Cardiac muscle cell (in vitro differentiated cells and primary cell): ENCODE results near the gene KRTAP15-1. TPM values are rescaled to one million over a fixed set of nuclear protein-coding genes. Genes with fewer than 3 reads are reported as not detected.

ENCODE experiments used
- DNase-seq, 2 donors: peaks; one replicate each; pipeline versions ENCODE4 v3.0.0 to v3.0.0-alpha.2; 2010 to 2017; ENCODE audit warnings: low read depth in 1 of 2, low spot score in 1 of 2
- H3K27ac ChIP-seq: fragments of 200-600 bp; sonication (generic); 2 replicates; pipeline ENCODE4 v1.5.1; 2016
- H3K27me3 ChIP-seq: fragments of 200-600 bp; sonication (generic); 2 replicates; pipeline ENCODE4 v1.6.0; 2016; ENCODE audit warnings: control low read depth
- H3K36me3 ChIP-seq: fragments of 200-600 bp; sonication (generic); 2 replicates; pipeline ENCODE4 v1.5.1; 2016; ENCODE audit warnings: control low read depth
- H3K4me1 ChIP-seq: fragments of 200-600 bp; sonication (generic); 2 replicates; pipeline ENCODE4 v1.8.1; 2017; ENCODE audit warnings: low read depth, mild to moderate bottlenecking, mixed run types
- H3K4me3 ChIP-seq: fragments of 200-600 bp; sonication (generic); 2 replicates; pipeline ENCODE4 v1.5.1; 2016; ENCODE audit warnings: mild to moderate bottlenecking
- H3K9me3 ChIP-seq: fragments of 200-600 bp; sonication (generic); 2 replicates; pipeline ENCODE4 v1.5.1; 2017; ENCODE audit warnings: low read depth, mild to moderate bottlenecking, control low read depth
- polyA plus RNA-seq: library from polyadenylated mRNA; unstranded; fragments of >200 nt; fragmentation: Nextera tagmentation; extraction: Ambion mirVana; gene quantifications from 2 replicates; pipeline ENCODE4 v1.2.1, GENCODE V29; 2016
- total RNA-seq: library from RNA; depleted of rRNA; stranded (reverse); fragments of >200 nt; gene quantifications from 2 replicates; pipeline ENCODE4 v1.2.3, GENCODE V29; 2016
- TF ChIP-seq, protein P1 (sequence below): IDR thresholded peaks from 2 replicates; pipeline ENCODE4 v1.5.1; 2012; ENCODE audit warnings: low read depth, mild to moderate bottlenecking, low read length

The KRTAP15-1 gene, protein sequence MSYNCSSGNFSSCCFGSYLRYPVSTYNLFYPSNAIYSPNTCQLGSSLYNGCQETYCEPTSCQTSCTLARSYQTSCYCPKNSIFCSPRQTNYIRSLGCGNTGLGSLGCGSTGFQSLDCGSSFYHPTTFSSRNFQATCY
- total RNA-seq (not detected in 2 replicates), polyA plus RNA-seq (not detected in 2 replicates)

DNA sequence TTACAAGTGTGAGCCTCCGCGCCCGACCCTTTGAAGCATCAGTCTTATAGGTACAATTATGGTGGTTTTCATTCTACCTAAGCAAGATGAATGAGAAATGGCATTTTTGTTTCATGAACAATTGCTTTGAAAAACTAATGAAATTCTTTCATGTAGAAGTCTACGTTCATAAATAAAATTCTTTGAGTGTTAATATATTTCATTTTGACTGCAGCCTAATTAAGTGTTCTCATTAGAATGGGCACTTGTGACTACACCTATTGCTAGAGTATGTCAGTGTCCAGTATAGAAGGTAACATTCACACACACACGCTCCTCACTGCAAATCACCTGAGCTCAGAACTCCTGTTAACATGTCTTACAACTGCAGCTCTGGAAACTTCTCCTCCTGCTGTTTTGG is at the start of gene KRTAP15-1:
TSS of gene KRTAP15-1 (plus strand) at position 301 of the 400 bp plus-strand sequence. CDS start at position 354, 53 bp downstream.
- no peak within 1 kb of the TSS for H3K27ac ChIP-seq
- no peak for DNase-seq
- H3K4me3 ChIP-seq, result no peak within 1 kb of the TSS
- no peaks in the 10 kb centered on the region for H3K4me1 ChIP-seq
- TF ChIP-seq, protein P1, sequence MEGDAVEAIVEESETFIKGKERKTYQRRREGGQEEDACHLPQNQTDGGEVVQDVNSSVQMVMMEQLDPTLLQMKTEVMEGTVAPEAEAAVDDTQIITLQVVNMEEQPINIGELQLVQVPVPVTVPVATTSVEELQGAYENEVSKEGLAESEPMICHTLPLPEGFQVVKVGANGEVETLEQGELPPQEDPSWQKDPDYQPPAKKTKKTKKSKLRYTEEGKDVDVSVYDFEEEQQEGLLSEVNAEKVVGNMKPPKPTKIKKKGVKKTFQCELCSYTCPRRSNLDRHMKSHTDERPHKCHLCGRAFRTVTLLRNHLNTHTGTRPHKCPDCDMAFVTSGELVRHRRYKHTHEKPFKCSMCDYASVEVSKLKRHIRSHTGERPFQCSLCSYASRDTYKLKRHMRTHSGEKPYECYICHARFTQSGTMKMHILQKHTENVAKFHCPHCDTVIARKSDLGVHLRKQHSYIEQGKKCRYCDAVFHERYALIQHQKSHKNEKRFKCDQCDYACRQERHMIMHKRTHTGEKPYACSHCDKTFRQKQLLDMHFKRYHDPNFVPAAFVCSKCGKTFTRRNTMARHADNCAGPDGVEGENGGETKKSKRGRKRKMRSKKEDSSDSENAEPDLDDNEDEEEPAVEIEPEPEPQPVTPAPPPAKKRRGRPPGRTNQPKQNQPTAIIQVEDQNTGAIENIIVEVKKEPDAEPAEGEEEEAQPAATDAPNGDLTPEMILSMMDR, result no peak
- H3K9me3 ChIP-seq, result no peaks in the 10 kb centered on the region
- no peaks in the 10 kb centered on the region for H3K27me3 ChIP-seq
- H3K36me3 ChIP-seq, result no peaks in the 10 kb centered on the region

DNA sequence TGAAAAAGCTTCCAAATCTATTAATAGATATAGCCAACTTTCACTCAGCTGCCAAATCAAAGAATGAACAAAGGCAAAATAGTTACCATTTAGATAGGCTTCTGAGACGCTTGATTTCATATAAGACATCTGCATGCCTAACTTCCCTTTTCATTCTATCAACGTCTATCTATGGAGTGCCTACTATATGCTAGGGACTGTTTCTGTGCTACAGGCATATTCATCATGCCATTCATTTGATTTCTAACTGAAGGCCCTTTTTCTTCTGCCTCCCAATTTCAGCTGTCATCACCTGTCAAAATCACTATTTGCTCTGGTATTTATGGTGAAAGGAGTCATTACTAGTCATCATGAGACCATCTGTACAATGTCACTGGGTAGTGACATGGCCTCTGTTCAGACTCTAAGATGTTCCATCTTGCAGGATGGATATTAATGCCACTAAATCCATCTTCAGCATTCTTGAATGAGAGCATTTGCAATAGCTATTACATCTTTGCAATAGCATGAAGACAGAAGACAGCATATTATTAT is 48.5 kb upstream of the KRTAP15-1 start:
- no peaks in the 10 kb centered on the region for H3K4me1 ChIP-seq
- TF ChIP-seq, protein P1, result no peak
- peak in 1 of 2 donors; percentile 5 for DNase-seq
- H3K27me3 ChIP-seq, result no peaks in the 10 kb centered on the region
- H3K4me3 ChIP-seq, result no peak overlapping the region
- no peak overlapping the region for H3K27ac ChIP-seq
- no peaks in the 10 kb centered on the region for H3K9me3 ChIP-seq
- H3K36me3 ChIP-seq, result no peaks in the 10 kb centered on the region

DNA sequence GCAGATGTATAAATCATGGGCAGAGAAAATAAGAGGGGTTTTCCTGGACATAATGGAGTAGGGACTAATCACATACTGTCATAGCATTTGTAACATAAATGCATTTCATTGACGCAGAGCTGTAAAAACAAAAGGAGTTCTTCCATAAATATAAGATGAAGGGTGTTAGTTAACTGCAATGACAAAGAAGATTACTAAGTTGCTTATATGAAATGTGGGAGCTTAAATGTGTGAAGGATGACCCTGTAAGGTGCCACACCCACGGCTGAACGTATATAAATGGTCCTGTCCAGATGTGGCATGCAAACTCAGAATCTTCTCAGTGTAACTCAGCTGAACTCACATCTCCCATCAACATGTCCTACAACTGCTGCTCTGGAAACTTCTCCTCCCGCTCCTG is 44.3 kb upstream of the KRTAP15-1 start, which contains the start of gene KRTAP13-1:
TSS of gene KRTAP13-1 (plus strand) at position 301 of the 400 bp plus-strand sequence. CDS start at position 357, 56 bp downstream.
- no peaks in the 10 kb centered on the region for H3K36me3 ChIP-seq
- H3K27ac ChIP-seq, result no peak within 1 kb of the TSS
- TF ChIP-seq, protein P1, result no peak
- no peaks in the 10 kb centered on the region for H3K9me3 ChIP-seq
- no peak for DNase-seq
- H3K4me1 ChIP-seq, result no peaks in the 10 kb centered on the region
- H3K4me3 ChIP-seq, result no peak within 1 kb of the TSS
- H3K27me3 ChIP-seq, result no peaks in the 10 kb centered on the region

DNA sequence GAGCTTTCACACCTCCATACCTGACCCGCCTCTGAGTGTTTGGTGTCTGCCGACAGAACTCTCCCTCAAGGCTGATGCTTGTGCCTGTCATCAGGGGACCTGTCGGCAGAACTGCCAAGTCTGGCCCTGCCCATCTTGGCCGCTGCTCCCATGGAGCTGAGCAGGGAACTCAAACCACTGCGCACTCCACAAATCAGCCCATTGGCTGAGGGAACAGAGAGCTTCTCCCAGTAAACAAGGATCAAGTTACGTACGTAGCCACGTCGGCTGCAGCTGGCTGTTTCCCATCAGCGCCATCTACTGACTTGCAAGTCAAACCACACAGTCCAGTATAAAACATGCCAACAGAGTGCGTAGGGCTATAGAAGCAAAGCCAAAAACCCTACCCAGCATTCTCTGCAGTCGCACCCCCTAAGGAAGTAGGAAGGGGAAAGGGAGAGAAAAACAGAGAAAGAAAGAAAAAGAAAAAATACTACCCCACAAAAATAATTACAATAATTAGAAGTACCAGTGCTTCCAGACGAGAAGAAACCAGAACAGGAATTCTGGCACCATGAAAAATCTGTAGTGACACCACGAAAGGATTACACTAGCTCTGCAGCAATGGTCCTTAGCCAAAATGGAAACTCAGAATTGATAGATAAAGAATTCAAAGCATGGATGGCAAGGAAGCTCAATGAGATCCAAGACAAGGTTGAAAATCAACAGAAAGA is 31.1 kb upstream of the KRTAP15-1 start:
- no peak overlapping the region for H3K27ac ChIP-seq

DNA sequence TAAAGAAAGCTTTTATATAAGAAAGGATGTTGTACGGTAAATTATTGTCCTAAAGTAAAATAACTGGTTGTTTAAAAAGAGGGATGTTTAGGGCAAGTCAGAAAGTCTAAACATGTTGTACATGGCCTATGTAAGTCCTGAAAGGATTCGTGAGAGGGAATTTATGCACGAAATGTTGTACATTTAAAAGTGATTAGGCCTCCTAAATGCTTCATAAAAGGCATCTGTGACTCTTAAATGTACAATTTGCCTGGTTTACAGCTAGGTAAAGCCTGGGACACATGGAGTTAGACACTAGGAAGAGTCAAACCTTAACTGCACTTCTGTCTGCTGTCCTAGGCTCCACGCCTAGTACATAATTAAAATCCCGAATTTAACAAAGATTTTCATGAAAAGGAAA is 24.1 kb upstream of the KRTAP15-1 start:
- no peak for DNase-seq
- Histone ChIP-seq H3K9me3 (no peaks in the 10 kb centered on the region), H3K4me1 (no peaks in the 10 kb centered on the region), H3K4me3 (no peak overlapping the region), H3K27me3 (no peaks in the 10 kb centered on the region), H3K36me3 (no peaks in the 10 kb centered on the region), H3K27ac (no peak overlapping the region)
- TF ChIP-seq, protein P1, result no peak

More for the DNA sequence above, 31.1 kb upstream of the KRTAP15-1 start:
- H3K27me3 ChIP-seq, result no peaks in the 10 kb centered on the region
- TF ChIP-seq, protein P1, result peak; percentile 41
- H3K9me3 ChIP-seq, result no peaks in the 10 kb centered on the region
- H3K4me1 ChIP-seq, result no peaks in the 10 kb centered on the region
- H3K4me3 ChIP-seq, result no peak overlapping the region
- H3K36me3 ChIP-seq, result no peaks in the 10 kb centered on the region
- peak; percentile 72 to 83 for DNase-seq
